ENCODE measurements around the gene ATP1A2. TPM values are rescaled to one million over a fixed set of nuclear protein-coding genes. Genes with fewer than 3 reads are reported as not detected.

Gene ATP1A2
- total and polyA plus RNA-seq, 4 donors, result 1.1 to 7.9 (median 3.1) TPM

- ATAC-seq (ENCODE audit: insufficient read depth, low FRiP score) (no peak), DNase-seq (no peak)
- Histone ChIP-seq H3K9me3 (ENCODE audit: control insufficient read depth in 4 of 4, insufficient read depth in 3 of 4, low read length in 3 of 4) (no peaks in the 10 kb centered on the region), H3K27ac (ENCODE audit: low read depth in 1 of 2, low read length in 1 of 2) (no peak overlapping the region), H3K4me1 (ENCODE audit: control insufficient read depth in 5 of 5, insufficient read depth in 5 of 5, low read length in 5 of 5) (peaks cover 0 to 3% (median 0%) of the 10 kb centered on the region in 5 donors), H3K4me3 (no peak overlapping the region), H3K9ac (ENCODE audit: insufficient read depth in 1 of 2, low read length in 2 of 2) (no peak overlapping the region), H3K36me3 (ENCODE audit: control insufficient read depth in 4 of 4, insufficient read depth in 4 of 4, low read length in 4 of 4) (no peaks in the 10 kb centered on the region), H3K27me3 (ENCODE audit: control insufficient read depth in 3 of 3, insufficient read depth in 3 of 3, low read length in 2 of 3) (no peaks in the 10 kb centered on the region)
- TF ChIP-seq CTCF (IDR thresholded peaks at IDR 0.05; ENCODE audit: control extremely low read depth, extremely low read depth), result no peak
- WGBS, 2 donors, result 42 to 53% methylated on average over 15 of the region's 15 CpGs
Observed at GRCh38 chr1:160169553-160170399, 54.2 kb downstream of the ATP1A2 start.

DNA sequence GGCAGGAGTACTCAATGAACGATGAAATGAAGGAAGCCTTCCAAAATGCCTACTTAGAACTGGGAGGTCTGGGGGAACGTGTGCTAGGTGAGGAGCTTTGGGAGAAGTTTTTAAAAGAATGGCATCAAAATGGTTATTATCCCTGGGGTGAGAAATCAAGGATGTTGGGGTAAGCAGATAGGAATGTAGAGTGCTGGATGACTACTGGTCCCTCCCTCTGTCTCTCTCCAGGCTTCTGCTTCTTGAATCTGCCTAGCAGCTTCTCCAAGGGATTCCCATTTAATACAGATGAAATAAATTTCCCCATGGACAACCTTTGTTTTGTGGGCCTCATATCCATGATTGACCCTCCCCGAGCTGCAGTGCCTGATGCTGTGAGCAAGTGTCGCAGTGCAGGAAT is 55.8 kb downstream of the ATP1A2 start:
- WGBS, 2 donors, result 89 to 93% methylated on average over 4 of the region's 4 CpGs
- Histone ChIP-seq H3K27me3 (ENCODE audit: control insufficient read depth in 3 of 3, insufficient read depth in 3 of 3, low read length in 2 of 3) (no peaks in the 10 kb centered on the region), H3K36me3 (ENCODE audit: control insufficient read depth in 4 of 4, insufficient read depth in 4 of 4, low read length in 4 of 4) (no peaks in the 10 kb centered on the region), H3K9ac (ENCODE audit: insufficient read depth in 1 of 2, low read length in 2 of 2) (no peak overlapping the region), H3K9me3 (ENCODE audit: control insufficient read depth in 4 of 4, insufficient read depth in 3 of 4, low read length in 3 of 4) (no peaks in the 10 kb centered on the region), H3K4me1 (ENCODE audit: control insufficient read depth in 5 of 5, insufficient read depth in 5 of 5, low read length in 5 of 5) (peaks cover 0 to 3% (median 0%) of the 10 kb centered on the region in 5 donors), H3K4me3 (no peak overlapping the region), H3K27ac (ENCODE audit: low read depth in 1 of 2, low read length in 1 of 2) (no peak overlapping the region)
- TF ChIP-seq CTCF (IDR thresholded peaks at IDR 0.05; ENCODE audit: control extremely low read depth, extremely low read depth), result no peak
- DNase-seq (no peak), ATAC-seq (ENCODE audit: insufficient read depth, low FRiP score) (no peak)

DNA sequence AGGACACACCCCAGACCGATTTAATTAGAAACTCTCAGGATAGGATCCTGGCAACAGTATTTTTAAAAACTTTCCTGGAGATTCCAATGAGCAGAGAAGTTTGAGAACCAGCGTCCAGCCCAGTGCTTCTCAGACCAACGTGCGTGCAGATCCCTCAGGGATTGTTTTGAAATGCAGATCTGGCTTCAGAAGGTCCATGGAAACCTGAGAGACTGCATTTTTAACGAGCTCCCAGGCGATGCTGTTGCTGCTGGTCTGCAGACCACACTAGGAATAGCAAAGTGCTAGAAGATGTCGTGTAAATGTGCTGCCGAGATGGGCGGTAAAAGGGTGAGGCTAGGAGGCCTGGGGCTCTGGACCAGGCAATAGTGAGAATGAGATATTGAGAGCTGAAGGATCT is 56.4 kb downstream of the ATP1A2 start:
- Histone ChIP-seq H3K9ac (ENCODE audit: insufficient read depth in 1 of 2, low read length in 2 of 2) (no peak overlapping the region), H3K27ac (ENCODE audit: low read depth in 1 of 2, low read length in 1 of 2) (no peak overlapping the region), H3K9me3 (ENCODE audit: control insufficient read depth in 4 of 4, insufficient read depth in 3 of 4, low read length in 3 of 4) (no peaks in the 10 kb centered on the region), H3K4me3 (no peak overlapping the region), H3K4me1 (ENCODE audit: control insufficient read depth in 5 of 5, insufficient read depth in 5 of 5, low read length in 5 of 5) (peaks cover 0 to 3% (median 0%) of the 10 kb centered on the region in 5 donors), H3K27me3 (ENCODE audit: control insufficient read depth in 3 of 3, insufficient read depth in 3 of 3, low read length in 2 of 3) (no peaks in the 10 kb centered on the region), H3K36me3 (ENCODE audit: control insufficient read depth in 4 of 4, insufficient read depth in 4 of 4, low read length in 4 of 4) (no peaks in the 10 kb centered on the region)
- ATAC-seq (ENCODE audit: insufficient read depth, low FRiP score) (no peak), DNase-seq (no peak)
- TF ChIP-seq CTCF (IDR thresholded peaks at IDR 0.05; ENCODE audit: control extremely low read depth, extremely low read depth), result no peak
- WGBS, 2 donors, result 71 to 82% methylated on average over 9 of the region's 9 CpGs

Measured in lung (tissue), 12 donors.